GM19395 (cell line): ENCODE results near the gene MYO7B.
"Not testable (repeated sequence)": the region's sequence is repeated elsewhere in the genome, so short reads cannot be mapped to it uniquely, and the experiment has no call there.

ENCODE experiments used
- ATAC-seq: cut with Tn5 transposase; IDR thresholded peaks from one replicate; pipeline ENCODE4 v1.9.1; 2021; ENCODE audit warnings: mild to moderate bottlenecking, moderate library complexity; ENCODE audit not compliant: unreplicated experiment

Gene MYO7B

DNA sequence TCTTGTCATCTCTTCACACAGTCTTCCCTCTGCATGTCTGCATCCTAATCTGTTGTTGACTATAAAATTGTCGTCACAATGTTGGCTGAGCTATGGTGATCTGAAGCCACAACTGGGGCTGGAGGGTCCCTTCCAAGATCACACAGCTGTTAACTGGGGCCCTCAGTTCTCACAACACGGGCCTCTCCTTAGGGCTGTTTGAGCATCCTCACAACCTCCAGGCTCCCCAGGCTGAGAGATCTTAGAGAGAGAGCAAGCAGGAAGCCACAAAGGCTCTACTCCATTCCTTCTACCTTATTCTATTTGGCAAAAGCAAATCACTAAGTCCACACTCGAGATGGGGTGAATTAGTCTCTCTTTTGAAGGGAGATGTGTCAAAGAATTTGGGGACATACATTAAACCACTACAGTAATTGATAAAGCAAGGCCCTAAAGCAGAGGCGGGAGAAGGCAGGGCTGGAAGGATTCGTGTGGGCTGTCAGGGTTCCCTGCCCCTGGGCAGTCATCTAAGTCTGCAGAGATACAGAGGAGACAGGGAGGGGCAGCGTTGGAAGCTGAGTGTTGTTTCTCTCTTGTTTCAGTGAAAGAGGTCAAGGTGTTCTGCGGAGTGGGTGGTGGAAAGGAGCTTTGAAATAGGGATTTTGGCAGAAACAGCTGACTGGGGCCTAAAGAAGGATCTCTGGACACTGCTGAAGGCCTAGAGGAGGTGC is 15.9 kb downstream of the MYO7B start:
- no peak for ATAC-seq

DNA sequence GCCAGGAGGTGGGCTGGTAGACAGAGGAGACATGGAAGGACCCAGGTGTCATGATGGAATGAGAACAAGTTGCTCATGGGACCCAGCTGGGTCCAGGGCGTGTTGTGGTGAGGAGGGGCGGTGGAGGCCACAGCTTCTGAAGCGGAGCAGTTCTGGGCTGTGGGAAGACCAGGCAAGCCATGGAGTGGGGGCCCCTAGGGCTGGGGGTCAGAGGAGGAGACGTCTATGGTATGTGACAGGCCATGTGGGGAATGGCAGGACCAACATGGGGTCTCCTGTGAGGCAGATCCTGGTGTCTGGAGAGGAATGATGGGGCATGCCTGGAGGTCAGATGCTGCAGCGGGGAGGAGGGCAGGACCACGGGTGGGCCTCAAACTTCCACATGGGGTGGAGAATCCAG is 16.9 kb downstream of the MYO7B start:
- no peak for ATAC-seq

DNA sequence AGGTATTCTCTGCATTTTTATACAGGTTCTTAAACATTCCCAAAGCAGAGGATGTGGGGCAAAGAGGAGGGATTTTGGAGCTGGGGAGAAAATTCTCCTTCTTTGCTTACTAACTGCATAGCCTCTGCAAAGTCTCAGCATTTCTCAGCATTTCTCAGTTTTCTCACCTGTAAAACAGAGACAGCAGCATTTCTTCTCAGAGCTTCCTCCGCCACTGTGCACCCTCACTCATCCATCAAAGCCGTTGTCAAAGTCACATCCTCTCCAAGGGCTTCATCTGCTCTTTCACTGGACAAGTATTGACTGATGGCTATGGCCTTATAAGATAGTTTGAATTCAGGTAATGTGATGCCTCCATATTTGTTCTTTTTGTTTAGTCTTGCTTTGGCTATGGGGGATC is 17.4 kb downstream of the MYO7B start:
- no peak for ATAC-seq

DNA sequence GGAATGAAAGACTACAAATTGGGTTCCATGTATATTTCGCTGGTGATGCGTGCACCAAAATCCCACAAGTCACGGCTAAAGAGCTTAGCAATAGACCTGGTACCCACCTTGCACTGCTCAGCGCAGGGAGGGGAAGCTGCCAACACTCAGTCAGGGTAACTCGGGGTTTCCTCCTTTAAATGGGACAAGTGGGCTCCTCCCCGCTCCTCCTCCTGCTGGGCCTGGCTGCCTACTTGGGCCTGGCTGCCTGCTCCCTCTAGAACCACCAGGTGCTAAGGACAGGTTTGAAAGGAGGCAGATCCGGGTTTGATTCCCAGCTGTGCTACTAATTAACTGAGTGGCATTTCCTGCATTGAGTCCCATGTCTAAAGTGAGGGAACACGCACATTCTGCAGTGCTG is 23.4 kb downstream of the MYO7B start:
- no peak for ATAC-seq

DNA sequence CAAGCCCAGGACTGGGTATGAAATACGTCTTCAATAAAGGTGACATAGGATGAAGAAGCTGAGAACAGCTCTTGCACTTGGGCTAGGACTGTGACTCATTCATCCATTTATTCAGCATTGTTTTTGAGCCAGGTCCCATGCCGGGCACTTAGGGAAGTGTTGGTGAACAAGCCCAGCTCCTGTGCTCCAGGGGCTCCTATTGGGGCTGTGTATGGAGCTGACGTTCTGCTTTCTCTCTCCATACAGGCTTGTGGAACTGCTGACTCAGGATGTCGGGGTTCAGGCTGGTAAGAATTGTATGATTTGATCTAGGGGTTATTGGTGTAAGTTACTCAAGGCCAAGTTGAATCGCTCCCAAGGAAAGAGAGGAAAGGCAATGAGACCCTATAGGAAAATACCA is 24.0 kb downstream of the MYO7B start:
- ATAC-seq = no peak

DNA sequence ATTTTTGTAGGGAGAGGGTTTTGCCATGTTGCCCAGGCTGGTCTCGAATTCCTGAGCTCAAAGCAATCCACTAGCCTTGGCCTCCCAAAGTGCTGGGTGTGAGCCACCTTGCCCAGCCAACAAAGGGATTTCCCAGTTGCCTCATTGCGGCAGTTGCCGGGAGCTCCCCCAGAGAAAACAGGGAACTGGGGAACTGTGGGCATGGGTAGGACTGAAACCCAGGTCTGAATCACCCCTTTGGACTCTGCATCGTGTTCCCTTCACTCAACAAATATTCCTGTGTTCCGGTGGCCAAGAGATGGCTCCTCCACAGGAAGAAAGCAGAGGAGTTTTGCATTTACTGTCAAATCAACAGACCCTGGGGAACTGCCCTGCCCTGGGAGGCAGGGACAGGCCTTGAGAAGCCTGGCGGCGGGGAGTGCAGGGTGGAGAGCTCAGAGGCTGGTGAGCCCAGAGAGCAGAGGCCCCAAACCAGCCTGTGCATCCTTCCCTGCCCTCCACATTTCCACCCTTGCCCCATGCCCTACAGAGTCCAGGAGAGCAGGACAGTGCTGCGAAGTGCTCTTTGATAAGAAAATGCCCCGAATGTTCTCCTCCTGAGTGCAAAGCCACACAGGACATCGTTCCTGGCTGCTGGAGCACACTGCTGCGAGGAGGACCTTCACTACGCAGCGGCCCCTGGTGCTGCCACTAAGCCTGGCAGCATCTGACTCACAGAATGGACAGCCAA is 24.9 kb downstream of the MYO7B start:
- no peak for ATAC-seq

DNA sequence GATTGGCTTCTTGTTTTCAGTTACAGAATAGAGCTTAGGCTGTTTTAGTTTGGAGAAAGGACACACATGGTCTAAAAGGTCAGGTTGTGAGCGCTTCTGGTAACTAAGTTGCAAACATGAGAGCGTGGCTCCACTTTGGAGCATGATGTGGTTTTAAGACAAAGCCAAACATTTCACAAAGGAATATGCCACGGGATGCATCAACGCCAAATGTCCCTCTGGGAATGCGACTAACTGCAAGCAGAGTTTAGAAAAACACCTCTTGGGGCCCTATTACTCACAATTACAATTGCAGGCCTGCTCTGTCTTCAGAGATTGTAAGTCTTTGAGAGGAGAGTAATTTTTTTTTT is 25.4 kb downstream of the MYO7B start:
- no peak for ATAC-seq

DNA sequence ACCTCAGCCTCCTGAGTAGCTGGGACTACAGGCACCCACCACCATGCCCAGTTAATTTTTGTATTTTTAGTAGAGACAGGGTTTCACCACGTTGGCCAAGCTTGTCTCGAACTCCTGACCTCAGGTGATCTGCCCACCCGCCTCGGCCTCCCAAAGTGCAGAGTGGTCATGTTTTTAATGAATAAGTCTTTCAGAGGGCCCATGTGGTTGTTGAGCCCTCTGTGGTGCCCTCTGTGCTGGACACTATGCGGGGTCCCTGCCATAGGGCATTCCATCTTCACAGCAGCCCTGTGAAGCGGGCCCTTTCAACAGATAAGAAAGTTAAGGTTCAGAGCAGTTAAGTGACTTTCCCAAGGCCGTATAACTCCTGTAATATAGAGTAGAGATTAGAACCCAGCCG is 25.9 kb downstream of the MYO7B start:
- no peak for ATAC-seq

DNA sequence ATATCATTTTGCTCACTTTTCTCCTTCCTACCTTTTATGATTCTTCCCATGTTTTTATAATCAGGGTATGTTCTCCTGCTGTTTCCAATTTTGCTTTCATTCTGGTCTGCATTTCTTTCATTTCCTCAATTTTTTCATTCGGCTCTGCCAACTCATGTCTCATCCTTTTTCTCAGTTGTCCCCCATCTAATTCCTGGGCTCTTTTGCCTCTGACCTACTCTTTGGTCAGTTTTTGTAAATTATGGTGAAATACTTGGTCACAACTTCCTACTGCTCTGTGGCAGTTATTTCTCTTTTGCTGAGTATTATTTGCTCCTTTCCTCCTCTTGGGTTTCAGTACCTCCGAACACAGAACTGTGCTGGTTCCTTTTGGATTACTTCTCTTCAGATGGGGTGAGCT is 27.5 kb downstream of the MYO7B start:
- ATAC-seq = no peak

DNA sequence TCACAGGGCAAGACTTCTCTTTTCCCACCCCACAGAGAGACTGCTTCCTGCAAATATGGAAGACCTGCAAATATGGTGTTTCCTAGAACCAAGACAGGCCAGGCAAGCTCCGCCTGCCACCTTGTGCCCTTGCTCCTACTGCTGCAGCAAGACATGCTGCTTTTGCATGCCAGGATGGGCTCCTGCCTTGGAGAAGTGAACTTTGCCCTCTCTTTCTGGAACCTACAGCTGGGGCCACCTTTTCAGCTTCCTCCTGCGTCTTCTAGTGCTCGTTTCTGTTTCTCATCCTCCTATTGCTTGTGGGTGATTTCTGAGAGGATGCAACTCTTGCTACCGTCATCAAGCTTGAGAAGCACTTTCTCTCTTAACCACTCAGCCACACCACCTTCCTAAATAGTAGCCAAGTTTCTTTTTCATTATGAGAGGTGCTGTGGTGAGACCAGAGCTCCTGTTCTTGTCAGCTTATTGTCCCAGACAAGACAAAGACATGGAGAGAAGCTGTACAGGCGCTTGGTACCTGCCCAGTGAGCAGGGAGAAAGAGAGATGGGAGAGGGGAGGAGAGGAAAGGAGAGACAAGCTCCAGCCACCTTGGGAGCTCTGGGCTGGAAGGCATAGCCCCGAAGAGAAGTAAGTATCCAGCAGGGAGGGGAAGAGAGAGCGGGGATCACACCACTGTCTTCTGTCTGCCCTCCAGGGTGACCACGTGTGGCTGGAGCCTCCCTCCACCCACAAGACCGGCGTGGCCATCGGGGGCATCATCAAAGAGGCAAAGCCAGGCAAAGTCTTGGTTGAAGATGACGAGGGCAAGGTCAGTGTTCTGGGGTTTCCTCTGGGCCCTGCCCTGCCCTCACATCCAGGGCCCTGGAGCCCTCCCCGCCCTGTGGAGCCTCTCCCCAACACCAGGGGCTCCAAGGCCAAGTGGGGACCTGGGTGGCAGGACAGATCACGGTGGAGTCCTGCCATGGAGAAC is 28.3 kb downstream of the MYO7B start:
- ATAC-seq = peak; percentile 99

DNA sequence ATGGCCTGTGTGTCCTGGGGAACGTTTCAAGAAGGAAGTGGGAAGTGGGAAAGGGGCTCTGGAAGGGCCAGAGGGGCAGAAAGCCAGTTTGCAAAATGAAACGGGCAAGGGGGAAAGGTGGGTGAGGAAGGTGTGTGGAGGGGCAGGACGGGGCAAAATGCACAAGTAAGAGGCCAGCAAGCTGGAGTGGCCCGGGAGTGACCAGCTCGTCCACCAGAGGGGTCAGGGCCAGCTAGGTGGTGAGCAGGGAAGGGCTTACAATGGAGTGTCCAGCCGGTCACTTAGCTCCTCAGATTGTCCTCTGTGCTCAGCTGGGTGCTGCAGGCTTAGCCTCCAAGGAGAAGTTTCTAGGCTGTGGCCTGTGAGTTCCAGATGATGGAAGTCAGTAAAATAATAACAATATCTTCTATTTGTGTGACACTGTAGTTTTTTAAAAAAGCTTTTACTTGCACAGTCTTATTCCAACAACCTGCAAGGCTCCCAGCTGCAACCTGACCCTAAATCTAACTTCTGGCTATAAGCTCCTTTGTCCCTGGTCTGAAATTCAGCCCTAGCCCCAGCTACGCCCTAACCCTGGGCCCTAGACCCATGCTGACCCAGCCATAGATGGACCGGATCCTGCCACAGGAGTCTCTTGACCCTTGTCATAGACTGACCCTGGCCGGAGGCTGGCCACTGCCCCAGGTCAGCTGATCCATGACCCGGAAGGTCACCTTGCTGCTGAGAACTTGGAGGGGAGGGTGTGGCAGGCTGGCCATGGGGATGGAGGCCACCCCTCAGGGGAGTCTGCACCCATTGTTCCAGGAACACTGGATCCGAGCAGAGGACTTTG is 29.2 kb downstream of the MYO7B start:
- ATAC-seq = no peak

DNA sequence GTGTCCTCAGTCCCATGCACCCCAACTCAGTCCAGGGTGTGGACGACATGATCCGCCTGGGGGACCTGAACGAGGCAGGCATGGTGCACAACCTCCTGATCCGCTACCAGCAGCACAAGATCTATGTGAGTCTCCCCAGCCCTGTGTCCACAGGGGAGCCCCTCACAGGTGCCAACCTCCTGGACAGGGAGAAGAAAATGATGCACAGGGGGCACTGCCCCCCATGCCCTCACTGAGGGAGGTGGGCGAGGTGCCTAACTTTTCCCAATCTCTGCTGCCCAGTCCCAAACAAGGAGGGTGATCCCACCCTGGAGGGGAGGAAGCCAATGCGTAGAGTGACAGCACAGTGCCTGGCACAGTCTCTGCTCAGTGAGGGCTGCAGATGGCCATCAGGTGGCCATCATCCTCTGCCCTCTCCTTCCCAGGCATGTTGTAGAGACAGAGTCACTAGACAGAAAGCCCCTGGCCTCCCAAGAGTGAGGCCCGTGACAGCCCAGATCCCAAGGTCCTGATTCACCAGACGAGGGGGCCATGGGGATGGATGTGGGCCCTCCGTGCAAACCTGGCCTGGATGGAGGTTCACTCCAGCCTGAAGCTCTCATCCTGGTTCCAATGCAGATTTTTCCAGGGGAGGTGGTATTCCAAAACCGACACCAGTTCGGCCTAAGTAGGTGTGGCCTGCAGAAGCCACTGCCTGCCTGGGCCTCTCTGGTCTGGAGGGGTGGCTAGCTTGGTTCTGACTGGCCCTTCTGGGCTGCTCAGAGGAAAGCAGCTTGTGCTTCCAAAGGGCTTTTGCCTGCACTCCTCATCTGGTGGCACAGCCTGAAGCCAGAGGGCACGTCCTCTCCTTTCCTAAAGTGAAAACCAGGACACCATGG is 30.0 kb downstream of the MYO7B start:
- ATAC-seq = no peak

DNA sequence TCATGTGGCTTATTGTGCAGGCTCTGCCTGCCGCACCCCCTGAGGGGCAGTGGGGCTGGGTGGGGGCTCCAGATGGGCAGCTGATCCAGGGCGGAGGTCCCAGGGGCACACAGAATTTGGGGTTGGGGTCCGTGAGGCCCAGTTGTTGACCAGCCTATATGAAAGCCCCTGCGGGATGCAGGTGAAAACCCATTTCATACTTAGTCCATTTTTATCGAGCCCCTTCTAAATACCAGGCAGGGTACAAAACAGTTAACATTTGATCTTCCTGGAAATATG is 30.6 kb downstream of the MYO7B start:
- no peak for ATAC-seq

DNA sequence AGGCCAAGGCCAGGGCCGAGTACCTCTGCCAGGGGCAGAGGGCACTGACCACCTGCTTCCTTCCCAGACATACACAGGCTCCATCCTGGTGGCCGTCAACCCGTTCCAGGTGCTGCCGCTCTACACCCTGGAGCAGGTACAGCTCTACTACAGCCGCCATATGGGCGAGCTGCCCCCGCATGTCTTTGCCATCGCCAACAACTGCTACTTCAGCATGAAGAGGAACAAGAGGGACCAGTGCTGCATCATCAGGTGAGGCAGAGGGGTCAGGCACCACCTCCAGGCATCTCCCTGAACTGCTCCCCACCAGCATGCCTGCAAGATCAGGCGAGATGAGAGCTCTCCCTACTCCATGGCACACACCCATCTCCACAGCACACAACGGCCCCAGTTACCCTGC is 31.1 kb downstream of the MYO7B start:
- ATAC-seq = no peak

DNA sequence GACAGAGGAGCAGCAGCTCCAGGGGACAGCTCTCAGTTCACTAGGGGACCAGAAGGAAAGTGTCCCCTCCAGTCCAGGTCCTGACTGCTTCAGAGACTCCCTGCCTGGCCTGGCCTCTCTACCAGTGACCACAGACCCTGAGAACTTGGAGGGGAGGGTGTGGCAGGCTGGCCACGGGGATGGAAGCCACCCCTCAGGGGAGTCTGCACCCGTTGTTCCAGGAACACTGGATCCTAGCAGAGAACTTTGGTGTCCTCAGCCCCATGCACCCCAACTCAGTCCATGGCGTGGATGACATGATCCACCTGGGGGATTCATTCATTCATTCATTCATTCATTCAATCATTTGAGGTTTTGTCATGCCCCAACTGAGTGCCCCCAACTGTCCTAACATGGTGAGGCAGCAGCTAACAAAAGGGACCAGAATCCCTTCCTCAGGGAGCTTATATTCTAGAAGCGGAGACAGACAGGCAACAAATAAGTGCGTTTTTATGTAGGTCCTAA is 31.9 kb downstream of the MYO7B start:
- no peak for ATAC-seq

DNA sequence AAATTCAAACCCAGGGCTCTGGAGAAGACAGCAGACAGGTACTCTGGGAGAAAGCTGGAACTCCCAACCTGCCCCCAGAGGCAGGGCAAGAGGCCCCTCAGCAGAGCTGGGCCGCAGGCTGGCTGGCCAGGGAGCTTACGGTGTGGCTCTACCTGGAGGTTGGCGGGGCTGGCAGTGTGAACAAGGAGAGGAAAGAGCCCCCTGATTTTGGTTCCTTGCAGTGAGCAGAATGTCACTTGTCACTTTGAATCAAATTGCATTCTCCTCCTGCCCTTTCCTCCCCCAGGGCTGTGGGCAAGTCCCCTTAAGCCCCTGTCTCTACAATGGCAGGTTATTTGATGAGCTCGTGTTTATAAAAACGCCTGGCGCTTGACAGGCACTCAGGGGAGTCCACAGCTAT is 32.6 kb downstream of the MYO7B start:
- no peak for ATAC-seq

DNA sequence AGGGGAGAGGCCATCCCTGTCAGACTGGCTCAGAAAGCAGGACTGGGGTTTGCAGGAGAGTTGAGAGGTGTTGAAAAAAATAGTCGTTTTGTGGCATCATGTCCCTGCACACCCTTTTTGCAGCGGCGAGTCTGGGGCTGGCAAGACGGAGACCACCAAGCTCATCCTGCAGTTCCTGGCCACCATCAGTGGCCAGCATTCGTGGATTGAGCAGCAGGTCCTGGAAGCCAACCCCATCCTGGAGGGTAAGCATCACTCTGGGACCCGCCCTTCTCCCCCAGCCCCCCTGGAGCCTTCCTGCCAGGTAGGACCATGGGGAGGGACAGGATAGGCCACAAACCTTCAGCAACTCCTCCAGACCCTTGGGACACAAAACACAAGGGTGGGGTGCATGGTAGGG is 34.2 kb downstream of the MYO7B start:
- no peak for ATAC-seq

DNA sequence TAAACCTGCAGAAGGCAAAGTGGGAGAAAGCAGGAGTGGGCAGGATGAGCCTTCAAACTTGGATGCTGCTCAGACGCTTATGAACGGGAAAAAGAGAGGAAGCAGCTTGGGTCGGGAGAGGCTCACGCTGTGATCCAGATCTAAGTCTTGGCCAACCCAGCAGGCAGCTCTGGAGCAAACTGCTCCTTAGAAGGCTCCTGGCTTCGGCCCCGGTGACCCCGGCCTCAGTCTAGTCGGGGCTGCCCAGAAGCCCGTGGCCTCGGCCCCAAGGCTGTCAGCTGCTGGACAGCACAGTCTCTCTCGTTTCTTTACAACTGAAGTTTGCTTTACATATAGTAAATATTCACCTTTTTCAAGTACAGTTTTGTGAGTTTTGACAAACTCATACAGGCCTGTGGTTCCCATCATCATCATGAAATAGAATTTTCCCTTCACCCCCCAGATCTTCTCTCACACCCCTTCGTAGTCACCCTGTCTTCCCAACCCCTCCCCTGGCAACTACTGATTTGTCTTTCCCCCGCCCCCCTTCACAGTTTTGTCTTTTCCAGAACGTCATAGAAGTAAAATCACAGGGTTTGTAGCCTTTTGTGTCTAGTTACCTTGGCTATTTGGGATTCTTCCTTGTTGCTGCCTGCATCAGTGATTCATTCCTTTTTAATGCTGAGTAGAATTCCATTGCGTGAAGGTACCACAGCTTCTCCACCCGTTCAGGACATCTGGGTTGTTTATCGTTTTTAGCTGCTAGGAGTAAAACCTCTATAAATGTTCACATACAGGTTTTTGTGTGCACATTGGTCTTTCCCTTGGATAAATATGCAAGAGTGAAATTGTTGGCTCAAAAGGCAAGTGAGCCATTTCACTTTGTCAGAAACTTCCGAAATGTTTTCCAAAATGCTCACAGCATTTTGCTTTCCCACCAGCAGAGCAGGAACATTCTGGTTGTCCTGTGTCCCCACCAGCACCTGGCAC is 35.1 kb downstream of the MYO7B start:
- no peak for ATAC-seq

DNA sequence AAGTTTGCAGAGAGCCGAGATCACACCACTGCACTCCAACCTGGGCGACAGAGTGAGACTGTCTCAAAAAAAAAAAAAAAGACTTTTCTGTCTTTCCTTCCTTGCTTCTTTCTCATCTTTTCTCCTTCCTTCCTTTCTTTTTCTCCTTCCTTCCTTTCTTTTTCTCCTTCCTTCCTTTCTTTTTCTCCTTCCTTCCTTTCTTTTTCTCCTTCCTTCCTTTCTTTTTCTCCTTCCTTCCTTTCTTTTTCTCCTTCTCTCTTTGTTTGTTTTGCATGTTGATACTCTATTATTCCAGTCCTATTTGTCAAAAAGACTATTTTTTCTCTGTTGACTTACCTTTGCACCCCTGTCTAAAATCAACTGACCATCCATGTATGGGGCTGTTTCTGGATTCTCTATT is 36.9 kb downstream of the MYO7B start:
- ATAC-seq = not testable (repeated sequence)
